ENCODE data around the gene NBDY.
"Not testable (repeated sequence)": the region's sequence is repeated elsewhere in the genome, so short reads cannot be mapped to it uniquely, and the experiment has no call there.

The NBDY gene, protein sequence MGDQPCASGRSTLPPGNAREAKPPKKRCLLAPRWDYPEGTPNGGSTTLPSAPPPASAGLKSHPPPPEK

DNA sequence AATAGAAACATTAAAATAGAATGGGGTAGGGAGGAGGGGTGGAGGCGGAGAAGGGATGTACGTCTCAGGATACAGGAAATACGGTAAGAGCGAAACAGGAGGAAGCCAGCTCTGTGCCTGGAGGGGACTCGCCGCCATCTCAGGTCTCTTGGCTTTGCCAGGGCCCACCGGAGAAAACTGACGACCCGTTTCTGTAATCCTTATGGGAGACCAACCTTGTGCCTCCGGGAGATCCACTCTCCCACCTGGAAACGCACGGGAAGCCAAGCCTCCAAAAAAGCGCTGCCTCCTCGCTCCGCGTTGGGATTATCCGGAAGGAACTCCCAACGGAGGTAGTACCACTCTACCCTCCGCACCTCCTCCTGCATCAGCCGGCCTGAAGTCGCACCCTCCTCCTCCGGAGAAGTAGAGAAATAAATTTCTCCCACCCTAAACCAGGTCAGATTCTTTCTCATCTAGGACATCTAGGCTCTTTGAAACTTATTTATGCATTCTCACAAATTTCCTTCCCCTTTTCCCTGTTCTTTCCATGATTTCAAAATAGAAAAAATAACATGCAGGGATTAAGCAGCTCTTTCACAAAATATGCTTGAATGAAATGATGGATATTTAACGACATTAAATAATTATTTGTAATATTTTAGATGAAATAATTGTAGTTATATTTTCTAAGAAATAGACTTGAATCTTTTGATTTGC is at the start of gene NBDY:
Gene NBDY (plus strand): TSS at position 92 of the 699 bp plus-strand sequence. CDS start 111 bp downstream, at position 203.
- DNase-seq (ENCODE audit: low read depth) = no peak

- DNase-seq (ENCODE audit: low read depth) = not testable (repeated sequence)
These were observed 24.5 kb upstream of the NBDY start for GRCh38 chrX:56704530-56704929.

GRCh38 chrX:56726605-56727004 is 2.4 kb upstream of the NBDY start:
- no peak for DNase-seq (ENCODE audit: low read depth)

- DNase-seq (ENCODE audit: low read depth) = no peak
These were observed 1.5 kb upstream of the NBDY start for GRCh38 chrX:56727531-56727930.

DNA sequence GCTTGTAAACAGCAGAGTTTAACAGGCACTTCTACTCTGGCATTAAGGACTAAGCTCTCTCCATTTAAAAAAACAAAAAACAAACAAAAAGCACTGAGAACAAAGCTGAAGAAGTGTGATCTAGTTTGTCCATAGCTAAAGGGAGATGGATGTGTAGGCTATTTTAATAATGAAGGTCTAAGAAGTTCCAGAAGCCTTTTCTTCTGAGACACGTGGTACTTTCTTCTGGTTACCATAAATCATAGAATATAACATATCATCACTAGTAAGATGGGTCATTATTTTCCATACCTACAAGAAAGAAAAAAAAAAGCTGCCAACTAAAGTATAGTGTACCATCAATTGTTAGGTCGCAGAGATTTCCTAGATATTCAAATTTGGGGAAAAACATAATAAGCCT is 722 bp upstream of the NBDY start:
- DNase-seq (ENCODE audit: low read depth) = no peak

DNA sequence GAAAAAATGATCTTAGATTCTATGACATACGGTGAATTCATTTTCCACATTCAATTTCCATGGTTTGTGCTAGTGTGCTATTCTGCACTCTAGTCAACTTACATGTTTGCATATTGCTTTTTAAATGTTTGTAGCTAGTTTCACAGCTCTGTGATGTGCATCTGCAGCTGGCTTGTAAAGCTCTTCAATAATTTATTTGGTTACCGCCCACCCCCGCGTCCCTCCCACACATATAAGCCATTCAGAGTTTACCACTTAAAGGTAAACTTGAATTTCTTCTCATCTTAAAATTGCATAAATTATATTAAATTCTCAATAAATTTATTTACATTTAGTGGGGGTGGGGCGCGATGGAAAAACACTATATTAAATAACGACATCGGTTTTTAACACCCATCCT is 291 bp upstream of the NBDY start:
- no peak for DNase-seq (ENCODE audit: low read depth)

DNA sequence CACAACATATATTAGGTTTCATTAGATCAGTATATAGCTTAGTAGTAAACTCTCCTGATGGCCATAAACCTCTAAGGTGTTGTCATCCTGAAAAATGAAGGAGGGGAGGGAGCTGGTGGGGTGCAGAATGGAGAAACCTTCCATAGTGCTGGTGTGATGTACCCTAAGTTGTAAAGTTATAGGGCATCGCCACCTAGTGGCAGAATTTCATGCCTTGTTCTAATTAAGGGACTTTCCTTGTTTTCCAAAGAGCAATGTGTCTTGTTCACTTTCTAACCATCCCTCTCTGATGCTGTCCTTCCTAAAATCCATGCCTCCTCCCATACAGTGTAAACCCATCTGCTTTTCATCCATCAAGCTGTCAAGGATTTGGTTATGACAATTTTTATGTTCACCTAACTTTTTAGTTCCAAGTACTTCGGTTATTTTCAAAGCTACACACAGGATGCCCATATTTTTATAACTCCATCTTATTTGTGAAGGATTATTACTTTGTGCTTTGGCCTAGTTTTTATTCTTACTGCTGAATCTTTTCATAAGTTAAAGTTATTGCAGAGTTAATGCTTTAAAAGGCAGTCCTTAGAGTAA is 4.5 kb downstream of the NBDY start:
- DNase-seq (ENCODE audit: low read depth) = peak; percentile 27

GRCh38 chrX:56736219-56736618 is 7.2 kb downstream of the NBDY start:
- DNase-seq (ENCODE audit: low read depth) = no peak

DNA sequence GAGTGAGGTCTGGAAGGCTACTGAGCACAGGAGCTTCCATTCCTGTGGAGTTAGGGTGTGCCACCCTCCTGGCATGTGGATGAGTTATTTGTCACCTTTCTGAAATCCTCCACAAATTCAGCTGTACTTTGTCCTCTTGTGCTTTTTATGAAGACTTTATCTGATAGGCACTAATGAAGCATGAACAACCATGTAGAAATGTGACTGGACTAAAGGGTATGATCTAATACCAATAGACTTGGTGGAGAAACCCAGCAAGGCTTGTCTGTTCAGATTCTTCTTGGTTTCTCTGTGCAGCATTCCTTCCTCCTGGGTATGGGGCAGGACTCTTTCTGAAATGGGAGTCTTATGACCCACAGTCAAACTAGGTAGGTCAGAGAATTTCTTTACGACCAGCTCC is 9.6 kb downstream of the NBDY start:
- DNase-seq (ENCODE audit: low read depth) = no peak

DNA sequence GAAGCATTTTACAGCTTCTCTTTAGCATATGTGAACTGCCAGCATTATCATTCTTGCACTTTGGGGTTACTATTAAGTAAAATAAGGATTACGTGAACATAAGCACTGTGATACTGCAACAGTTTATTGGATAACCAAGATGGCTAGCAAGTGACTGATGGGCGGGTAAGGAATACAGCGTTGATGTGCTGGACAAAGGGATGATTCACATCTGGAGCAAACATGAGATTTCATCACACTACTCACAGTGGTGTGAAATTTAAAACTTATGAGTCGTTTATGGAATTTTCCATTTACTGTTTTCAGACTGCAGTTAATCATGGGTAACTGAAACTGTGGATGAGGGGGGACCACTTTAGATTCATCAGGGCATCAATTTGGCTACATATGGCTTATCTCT is 16.0 kb downstream of the NBDY start:
- DNase-seq (ENCODE audit: low read depth) = no peak

GRCh38 chrX:56746996-56747395 is 18.0 kb downstream of the NBDY start:
- no peak for DNase-seq (ENCODE audit: low read depth)

- DNase-seq (ENCODE audit: low read depth) = no peak
These were observed 22.0 kb downstream of the NBDY start for GRCh38 chrX:56751071-56751470.

- no peak for DNase-seq (ENCODE audit: low read depth)
These were observed 28.3 kb downstream of the NBDY start for GRCh38 chrX:56757327-56757726.

- DNase-seq (ENCODE audit: low read depth) = no peak
These were observed 29.4 kb downstream of the NBDY start for GRCh38 chrX:56758456-56758855.

- DNase-seq (ENCODE audit: low read depth) = no peak
These were observed 30.8 kb downstream of the NBDY start for GRCh38 chrX:56759736-56760409.

DNA sequence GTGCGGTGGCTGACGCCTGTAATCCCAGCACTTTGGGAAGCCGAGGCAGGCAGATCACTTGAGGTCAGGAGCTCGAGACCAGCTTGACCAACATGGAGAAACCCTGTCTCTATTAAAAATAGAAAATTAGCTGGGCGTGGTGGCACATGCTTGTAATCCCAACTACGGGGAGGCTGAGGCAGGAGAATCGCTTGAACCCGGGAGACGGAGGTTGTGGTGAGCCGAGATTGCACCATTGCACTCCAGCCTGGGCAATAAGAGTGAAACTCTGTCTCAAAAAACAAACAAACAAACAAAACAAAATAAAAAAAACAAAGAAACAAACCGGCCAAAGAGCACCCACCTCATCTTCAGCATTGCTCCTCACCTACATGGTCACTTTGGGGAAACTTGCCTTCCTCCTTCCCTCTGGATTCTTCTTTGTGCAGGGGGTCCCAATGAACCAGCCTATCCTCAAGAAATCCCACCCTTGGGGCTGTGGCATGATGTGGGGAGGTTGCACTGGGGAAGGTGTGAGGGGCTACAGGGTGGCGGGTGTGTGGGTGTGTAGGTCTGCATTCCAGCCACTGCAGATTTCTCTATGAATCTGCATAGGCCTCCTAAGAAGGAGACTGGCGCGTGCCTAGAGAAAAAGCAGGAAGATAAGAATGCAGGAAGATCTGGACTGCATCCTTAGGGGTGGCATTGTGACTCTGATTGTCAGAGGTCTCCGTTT is 31.5 kb downstream of the NBDY start:
- DNase-seq (ENCODE audit: low read depth) = not testable (repeated sequence)

- no peak for DNase-seq (ENCODE audit: low read depth)
These were observed 32.1 kb downstream of the NBDY start for GRCh38 chrX:56761167-56761566.

DNA sequence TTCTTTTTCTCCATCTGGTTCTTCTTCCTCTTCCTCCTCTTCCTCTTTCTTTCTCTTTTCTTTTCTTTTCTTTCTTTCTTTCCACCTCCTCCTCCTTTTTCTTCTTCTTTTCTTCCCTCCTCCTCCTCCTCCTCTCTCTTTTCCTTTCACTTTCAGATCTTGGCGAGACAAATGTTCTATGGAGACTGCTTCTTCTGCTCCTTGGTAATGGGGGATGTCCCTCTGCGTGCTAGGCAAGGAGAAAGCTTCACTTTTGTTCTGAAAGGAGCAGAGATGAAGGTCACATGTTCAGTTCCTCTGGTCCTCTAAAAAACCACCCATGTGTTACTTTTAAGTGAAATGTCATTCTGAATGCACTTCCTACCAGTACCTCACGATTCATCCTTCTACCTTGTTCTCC is 33.2 kb downstream of the NBDY start:
- no peak for DNase-seq (ENCODE audit: low read depth)

GRCh38 chrX:56762707-56763555 is 33.9 kb downstream of the NBDY start:
- DNase-seq (ENCODE audit: low read depth) = no peak

DNA sequence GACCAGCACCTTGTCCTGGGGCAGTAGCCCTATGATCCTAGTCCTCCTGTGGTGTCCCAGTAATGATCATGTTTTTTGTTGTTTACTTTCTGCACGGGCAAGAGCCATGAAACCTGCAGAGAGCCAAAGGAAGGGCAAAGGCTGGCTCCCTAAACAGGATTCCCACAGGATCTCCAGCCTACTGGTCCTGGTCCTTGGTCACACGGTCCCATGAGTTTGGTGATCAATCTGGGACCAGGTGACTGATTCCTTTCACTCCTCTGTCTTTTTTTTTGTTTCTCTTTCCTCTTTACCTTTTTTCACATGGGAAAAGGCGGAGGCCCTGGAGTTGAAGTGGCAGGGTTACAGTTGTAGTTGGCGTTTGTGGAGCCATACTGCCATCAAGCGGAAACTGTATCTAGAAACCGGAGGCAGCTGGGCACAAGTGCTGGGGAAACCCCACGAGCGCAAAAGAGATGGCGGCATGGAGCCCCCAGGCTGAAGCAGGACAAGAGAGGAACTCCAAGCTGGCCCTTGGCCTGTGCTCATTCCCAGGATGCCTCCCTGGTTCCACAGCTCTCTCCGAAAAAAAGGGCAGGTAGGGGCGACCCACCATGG is 34.6 kb downstream of the NBDY start:
- DNase-seq (ENCODE audit: low read depth) = no peak
